SH-SY5Y (cell line): ENCODE data around the gene PIAS2.

Source experiments
- GATA2 ChIP-seq: IDR thresholded peaks from 2 replicates; pipeline ENCODE4 v1.6.1; 2011; ENCODE audit warnings: mild to moderate bottlenecking, low read depth, low read length
- GATA3 ChIP-seq: IDR thresholded peaks from 2 replicates; pipeline ENCODE4 v1.6.1; 2011; ENCODE audit warnings: low read depth, mild to moderate bottlenecking, low read length, moderate library complexity

GRCh38 chr18:46917108-46917802 is at the start of gene PIAS2, which contains the start of gene KATNAL2:
- TF ChIP-seq GATA3 = no peak
- no peak for TF ChIP-seq GATA2
